Thoracic aorta (tissue), 2 donors: ENCODE results near the gene INPP5D. TPM values are rescaled to one million over a fixed set of nuclear protein-coding genes. Genes with fewer than 3 reads are reported as not detected.
A peak's percentile ranks its signal among the peaks of the same experiment; 100 is the strongest.

Experiments used
- ATAC-seq: fragments of 150-250 bp; one replicate; pipeline ENCODE4 v1.8.0; 2017; ENCODE audit warnings: low read depth; ENCODE audit not compliant: insufficient number of reproducible peaks, low FRiP score
- DNase-seq: peaks from one replicate; pipeline ENCODE4 v3.0.0-alpha.2; 2020; ENCODE audit warnings: low spot score
- H3K27ac ChIP-seq, 2 donors: fragments of 200-600 bp; sonication (generic); 1 replicate in 1 of 2; 2 replicates in 1 of 2; pipeline ENCODE4 v1.5.1; 2016; ENCODE audit warnings: mild to moderate bottlenecking in 2 of 2, moderate library complexity in 2 of 2
- H3K27me3 ChIP-seq: fragments of 200-600 bp; sonication (generic); replicated peaks from 2 replicates; pipeline ENCODE4 v1.6.0; 2016; ENCODE audit warnings: mild to moderate bottlenecking; ENCODE audit not compliant: insufficient read depth
- H3K36me3 ChIP-seq: fragments of 200-600 bp; sonication (generic); one replicate; pipeline ENCODE4 v1.5.1; 2016
- H3K4me1 ChIP-seq, 2 donors: fragments of 200-600 bp; sonication (generic); 1 replicate in 1 of 2; 2 replicates in 1 of 2; pipeline versions ENCODE4 v1.5.1 to v1.6.0; 2016; ENCODE audit warnings: low read depth in 2 of 2, mild to moderate bottlenecking in 1 of 2; ENCODE audit not compliant: control insufficient read depth in 1 of 2
- H3K4me3 ChIP-seq: fragments of 200-600 bp; sonication (generic); 2 replicates; pipeline ENCODE4 v1.5.1; 2016; ENCODE audit warnings: mild to moderate bottlenecking
- H3K9me3 ChIP-seq: fragments of 200-600 bp; sonication (generic); 2 replicates; pipeline ENCODE4 v1.5.1; 2016
- total RNA-seq, 2 donors: library from RNA; depleted of rRNA; stranded (reverse); fragments of >200 nt; gene quantifications; one replicate each; pipeline versions ENCODE4 v1.1.0 to v1.2.3, GENCODE V29; 2016
- TF ChIP-seq, protein P1 (sequence below): fragments of 200-600 bp; sonication (generic); IDR thresholded peaks from one replicate; pipeline ENCODE4 v1.5.1; 2019; ENCODE audit warnings: antibody characterized with exemption

Gene INPP5D
- total RNA-seq, 2 donors from 2014 or later: 24.2 to 49.7 TPM

DNA sequence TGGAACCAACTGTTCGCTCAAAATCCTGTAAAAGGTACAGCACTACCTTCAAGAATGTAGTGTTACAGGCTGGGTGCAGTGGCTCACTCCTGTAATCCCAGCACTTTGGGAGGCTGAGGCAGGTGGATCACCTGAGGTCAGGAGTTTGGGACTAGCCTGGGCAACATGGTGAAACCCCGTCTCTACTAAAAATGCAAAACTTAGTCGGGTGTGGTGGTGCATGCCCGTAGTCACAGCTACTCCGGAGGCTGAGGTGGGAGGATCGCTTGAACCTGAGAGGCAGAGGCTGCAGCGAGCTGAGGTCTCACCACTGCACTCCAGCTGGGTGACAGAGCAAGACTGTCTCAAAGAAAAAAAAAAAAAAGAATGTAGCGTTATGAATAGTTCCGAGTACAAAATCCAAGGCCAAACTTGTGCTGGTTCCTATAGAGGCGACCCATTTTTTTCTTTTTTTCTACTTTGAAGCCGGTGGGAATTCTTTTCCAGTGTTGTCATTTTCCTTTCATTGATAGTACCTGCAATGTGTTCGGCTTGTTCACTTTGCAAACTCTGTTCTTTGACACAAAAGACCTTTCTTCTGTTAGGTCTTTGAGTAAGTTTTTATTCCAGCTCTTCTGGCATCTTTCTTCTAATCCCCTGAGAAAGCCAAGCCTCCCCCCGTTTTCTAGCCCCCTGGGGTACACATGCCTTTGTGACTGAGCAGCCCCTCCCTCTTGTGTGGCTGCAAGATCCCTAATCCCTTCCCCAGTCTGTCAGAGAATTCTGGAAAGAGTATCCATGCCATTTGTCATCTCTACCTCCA is 25.1 kb downstream of the INPP5D start:
- H3K27ac ChIP-seq: peak overlapping the region in 1 of 2 donors; percentile 73
- no peaks in the 10 kb centered on the region for H3K27me3 ChIP-seq
- H3K36me3 ChIP-seq: no peaks in the 10 kb centered on the region
- DNase-seq (no peak), ATAC-seq (no peak)
- TF ChIP-seq, protein P1, sequence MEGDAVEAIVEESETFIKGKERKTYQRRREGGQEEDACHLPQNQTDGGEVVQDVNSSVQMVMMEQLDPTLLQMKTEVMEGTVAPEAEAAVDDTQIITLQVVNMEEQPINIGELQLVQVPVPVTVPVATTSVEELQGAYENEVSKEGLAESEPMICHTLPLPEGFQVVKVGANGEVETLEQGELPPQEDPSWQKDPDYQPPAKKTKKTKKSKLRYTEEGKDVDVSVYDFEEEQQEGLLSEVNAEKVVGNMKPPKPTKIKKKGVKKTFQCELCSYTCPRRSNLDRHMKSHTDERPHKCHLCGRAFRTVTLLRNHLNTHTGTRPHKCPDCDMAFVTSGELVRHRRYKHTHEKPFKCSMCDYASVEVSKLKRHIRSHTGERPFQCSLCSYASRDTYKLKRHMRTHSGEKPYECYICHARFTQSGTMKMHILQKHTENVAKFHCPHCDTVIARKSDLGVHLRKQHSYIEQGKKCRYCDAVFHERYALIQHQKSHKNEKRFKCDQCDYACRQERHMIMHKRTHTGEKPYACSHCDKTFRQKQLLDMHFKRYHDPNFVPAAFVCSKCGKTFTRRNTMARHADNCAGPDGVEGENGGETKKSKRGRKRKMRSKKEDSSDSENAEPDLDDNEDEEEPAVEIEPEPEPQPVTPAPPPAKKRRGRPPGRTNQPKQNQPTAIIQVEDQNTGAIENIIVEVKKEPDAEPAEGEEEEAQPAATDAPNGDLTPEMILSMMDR: no peak
- H3K4me3 ChIP-seq: no peak overlapping the region
- peaks cover 0 to 32% of the 10 kb centered on the region in 2 donors for H3K4me1 ChIP-seq
- no peaks in the 10 kb centered on the region for H3K9me3 ChIP-seq

GRCh38 chr2:233085839-233086150 is 25.7 kb downstream of the INPP5D start:
- Histone ChIP-seq H3K36me3 (no peaks in the 10 kb centered on the region), H3K9me3 (no peaks in the 10 kb centered on the region), H3K4me3 (no peak overlapping the region), H3K27me3 (no peaks in the 10 kb centered on the region), H3K27ac (peak overlapping the region in 1 of 2 donors; percentile 73), H3K4me1 (peaks cover 0 to 32% of the 10 kb centered on the region in 2 donors)
- no peak for DNase-seq
- TF ChIP-seq, protein P1: no peak
- ATAC-seq: no peak

DNA sequence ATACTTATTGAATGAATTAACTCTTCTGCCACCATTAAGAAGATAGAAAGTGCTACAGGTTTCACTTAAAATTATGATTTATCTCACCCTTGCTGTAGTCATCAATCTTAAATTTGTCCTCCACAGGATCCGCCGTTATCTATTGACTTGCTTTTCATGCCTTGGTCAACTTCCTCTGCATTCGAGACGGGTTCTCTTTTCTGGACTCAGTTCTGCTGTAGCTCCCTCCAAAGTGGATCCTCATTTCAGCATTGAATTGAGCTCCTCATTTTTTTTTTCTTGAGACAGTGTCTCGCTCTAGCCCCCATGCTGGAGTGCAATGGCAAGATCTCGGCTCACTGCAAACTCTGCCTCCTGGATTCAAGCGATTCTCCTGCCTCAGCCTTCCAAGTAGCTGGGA is 27.6 kb downstream of the INPP5D start:
- no peak for DNase-seq
- H3K36me3 ChIP-seq: no peaks in the 10 kb centered on the region
- no peak overlapping the region for H3K4me3 ChIP-seq
- H3K4me1 ChIP-seq: peaks cover 0 to 27% of the 10 kb centered on the region in 2 donors
- H3K9me3 ChIP-seq: no peaks in the 10 kb centered on the region
- TF ChIP-seq, protein P1: no peak
- peak overlapping the region in 1 of 2 donors; percentile 12 for H3K27ac ChIP-seq
- ATAC-seq: no peak
- no peaks in the 10 kb centered on the region for H3K27me3 ChIP-seq

GRCh38 chr2:233088972-233089345 is 28.8 kb downstream of the INPP5D start:
- DNase-seq (no peak), ATAC-seq (no peak)
- peak overlapping the region in 1 of 2 donors; percentile 52 for H3K27ac ChIP-seq
- H3K4me1 ChIP-seq: peaks cover 0 to 14% of the 10 kb centered on the region in 2 donors
- H3K36me3 ChIP-seq: no peaks in the 10 kb centered on the region
- H3K27me3 ChIP-seq: no peaks in the 10 kb centered on the region
- H3K4me3 ChIP-seq: no peak overlapping the region
- TF ChIP-seq, protein P1: no peak
- no peaks in the 10 kb centered on the region for H3K9me3 ChIP-seq

GRCh38 chr2:233089851-233090250 is 29.7 kb downstream of the INPP5D start:
- H3K9me3 ChIP-seq: no peaks in the 10 kb centered on the region
- peaks cover 0 to 11% of the 10 kb centered on the region in 2 donors for H3K4me1 ChIP-seq
- no peak overlapping the region for H3K4me3 ChIP-seq
- TF ChIP-seq, protein P1: no peak
- no peaks in the 10 kb centered on the region for H3K36me3 ChIP-seq
- no peak for DNase-seq
- no peak overlapping the region for H3K27ac ChIP-seq
- no peak for ATAC-seq
- H3K27me3 ChIP-seq: no peaks in the 10 kb centered on the region
